Bone marrow (tissue), 2 donors: ENCODE results near the gene CDCA8.
"Not testable (repeated sequence)": the region's sequence is repeated elsewhere in the genome, so short reads cannot be mapped to it uniquely, and the experiment has no call there.

Source experiments
- DNase-seq, 2 donors: peaks; one replicate each; lab custom pipeline; 2025; lab: John Stamatoyannopoulos, UW

The CDCA8 gene

GRCh38 chr1:37673920-37674319, 18.4 kb upstream of the CDCA8 start:
- DNase-seq: no peak

- DNase-seq: no peak
Observed at GRCh38 chr1:37676281-37677142, 15.8 kb upstream of the CDCA8 start.

GRCh38 chr1:37677143-37677439, 15.2 kb upstream of the CDCA8 start:
- DNase-seq: no peak

GRCh38 chr1:37677808-37678207, 14.5 kb upstream of the CDCA8 start:
- DNase-seq: no peak

- DNase-seq: no peak
Observed at GRCh38 chr1:37680933-37681332, 11.4 kb upstream of the CDCA8 start.

GRCh38 chr1:37682334-37682987, 9.9 kb upstream of the CDCA8 start:
- DNase-seq: peak; percentile 31 to 57

- DNase-seq: not testable (repeated sequence)
Observed at GRCh38 chr1:37684182-37684581, 8.1 kb upstream of the CDCA8 start.

GRCh38 chr1:37685722-37686121, 6.6 kb upstream of the CDCA8 start:
- DNase-seq: no peak

- DNase-seq: not testable (repeated sequence)
Observed at GRCh38 chr1:37687764-37688163, 4.6 kb upstream of the CDCA8 start.

GRCh38 chr1:37688926-37689325, 3.4 kb upstream of the CDCA8 start:
- no peak for DNase-seq

- DNase-seq: peak in 1 of 2 donors; percentile 3
Observed at GRCh38 chr1:37691497-37692077, 729 bp upstream of the CDCA8 start.

GRCh38 chr1:37692834-37693175, 489 bp downstream of the CDCA8 start:
- DNase-seq: no peak

GRCh38 chr1:37697090-37697489, 4.8 kb downstream of the CDCA8 start:
- DNase-seq: no peak

GRCh38 chr1:37697737-37698136, 5.4 kb downstream of the CDCA8 start:
- no peak for DNase-seq

GRCh38 chr1:37699147-37699546, 6.8 kb downstream of the CDCA8 start:
- no peak for DNase-seq

GRCh38 chr1:37701051-37701450, 8.7 kb downstream of the CDCA8 start:
- no peak for DNase-seq

GRCh38 chr1:37703061-37703460, 10.7 kb downstream of the CDCA8 start:
- no peak for DNase-seq

GRCh38 chr1:37704966-37705365, 12.7 kb downstream of the CDCA8 start:
- DNase-seq: no peak

GRCh38 chr1:37705399-37705798, 13.1 kb downstream of the CDCA8 start:
- DNase-seq: no peak

- no peak for DNase-seq
Observed at GRCh38 chr1:37708471-37708870, 16.2 kb downstream of the CDCA8 start.

GRCh38 chr1:37714226-37714625, 21.9 kb downstream of the CDCA8 start:
- no peak for DNase-seq

- DNase-seq: no peak
Observed at GRCh38 chr1:37714689-37715088, 22.4 kb downstream of the CDCA8 start.

- no peak for DNase-seq
Observed at GRCh38 chr1:37716321-37716720, 24.0 kb downstream of the CDCA8 start.
